ENCODE data around the gene MYL6B.

Gene MYL6B

DNA sequence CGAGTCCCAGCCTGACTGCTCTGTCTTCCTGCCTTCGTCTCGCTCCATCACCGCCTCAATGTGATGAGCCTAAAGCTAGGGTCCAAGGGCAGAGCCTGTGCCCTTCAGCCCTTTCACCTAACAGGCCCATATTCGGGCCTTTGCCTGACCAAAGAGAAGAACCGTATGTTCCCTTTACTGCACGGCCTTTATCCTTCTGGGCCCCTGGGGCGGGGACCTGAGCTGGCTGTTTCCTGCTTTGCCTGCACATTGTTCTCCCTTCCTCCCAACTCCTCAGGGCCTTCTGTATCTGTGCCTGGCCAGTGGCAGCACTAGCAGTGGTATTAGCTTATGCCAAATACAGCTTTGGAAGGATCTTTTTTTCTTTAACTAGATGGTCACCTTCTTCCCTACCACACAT is 8.5 kb upstream of the MYL6B start:
- DNase-seq (ENCODE audit: insufficient read length, low spot score), result no peak
- TF ChIP-seq, protein P1, sequence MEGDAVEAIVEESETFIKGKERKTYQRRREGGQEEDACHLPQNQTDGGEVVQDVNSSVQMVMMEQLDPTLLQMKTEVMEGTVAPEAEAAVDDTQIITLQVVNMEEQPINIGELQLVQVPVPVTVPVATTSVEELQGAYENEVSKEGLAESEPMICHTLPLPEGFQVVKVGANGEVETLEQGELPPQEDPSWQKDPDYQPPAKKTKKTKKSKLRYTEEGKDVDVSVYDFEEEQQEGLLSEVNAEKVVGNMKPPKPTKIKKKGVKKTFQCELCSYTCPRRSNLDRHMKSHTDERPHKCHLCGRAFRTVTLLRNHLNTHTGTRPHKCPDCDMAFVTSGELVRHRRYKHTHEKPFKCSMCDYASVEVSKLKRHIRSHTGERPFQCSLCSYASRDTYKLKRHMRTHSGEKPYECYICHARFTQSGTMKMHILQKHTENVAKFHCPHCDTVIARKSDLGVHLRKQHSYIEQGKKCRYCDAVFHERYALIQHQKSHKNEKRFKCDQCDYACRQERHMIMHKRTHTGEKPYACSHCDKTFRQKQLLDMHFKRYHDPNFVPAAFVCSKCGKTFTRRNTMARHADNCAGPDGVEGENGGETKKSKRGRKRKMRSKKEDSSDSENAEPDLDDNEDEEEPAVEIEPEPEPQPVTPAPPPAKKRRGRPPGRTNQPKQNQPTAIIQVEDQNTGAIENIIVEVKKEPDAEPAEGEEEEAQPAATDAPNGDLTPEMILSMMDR (IDR thresholded peaks at IDR 0.05; ENCODE audit: insufficient read depth, missing control alignments), result no peak
- no peak for FAIRE-seq

DNA sequence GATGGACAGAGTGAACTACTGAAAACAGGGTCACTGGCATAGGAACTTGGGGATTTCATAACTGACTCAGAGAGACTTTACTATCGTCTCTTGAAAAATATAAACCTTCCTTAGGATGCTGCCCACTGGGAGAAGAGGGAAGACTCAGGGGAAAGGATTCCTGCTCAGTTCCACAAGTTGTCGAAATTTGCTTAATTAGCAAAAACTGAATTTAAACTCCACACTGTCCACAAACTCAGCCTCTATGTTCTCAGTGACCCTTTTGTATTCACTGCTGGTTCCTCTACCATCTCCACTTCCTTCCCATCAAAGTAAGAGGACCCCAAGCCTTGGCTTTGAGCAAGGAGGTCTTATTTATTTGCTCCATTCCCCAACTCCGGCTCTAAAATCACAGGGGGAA is 7.2 kb upstream of the MYL6B start:
- FAIRE-seq (no peak), DNase-seq (ENCODE audit: insufficient read length, low spot score) (no peak)
- TF ChIP-seq, protein P1 (IDR thresholded peaks at IDR 0.05; ENCODE audit: insufficient read depth, missing control alignments), result no peak

DNA sequence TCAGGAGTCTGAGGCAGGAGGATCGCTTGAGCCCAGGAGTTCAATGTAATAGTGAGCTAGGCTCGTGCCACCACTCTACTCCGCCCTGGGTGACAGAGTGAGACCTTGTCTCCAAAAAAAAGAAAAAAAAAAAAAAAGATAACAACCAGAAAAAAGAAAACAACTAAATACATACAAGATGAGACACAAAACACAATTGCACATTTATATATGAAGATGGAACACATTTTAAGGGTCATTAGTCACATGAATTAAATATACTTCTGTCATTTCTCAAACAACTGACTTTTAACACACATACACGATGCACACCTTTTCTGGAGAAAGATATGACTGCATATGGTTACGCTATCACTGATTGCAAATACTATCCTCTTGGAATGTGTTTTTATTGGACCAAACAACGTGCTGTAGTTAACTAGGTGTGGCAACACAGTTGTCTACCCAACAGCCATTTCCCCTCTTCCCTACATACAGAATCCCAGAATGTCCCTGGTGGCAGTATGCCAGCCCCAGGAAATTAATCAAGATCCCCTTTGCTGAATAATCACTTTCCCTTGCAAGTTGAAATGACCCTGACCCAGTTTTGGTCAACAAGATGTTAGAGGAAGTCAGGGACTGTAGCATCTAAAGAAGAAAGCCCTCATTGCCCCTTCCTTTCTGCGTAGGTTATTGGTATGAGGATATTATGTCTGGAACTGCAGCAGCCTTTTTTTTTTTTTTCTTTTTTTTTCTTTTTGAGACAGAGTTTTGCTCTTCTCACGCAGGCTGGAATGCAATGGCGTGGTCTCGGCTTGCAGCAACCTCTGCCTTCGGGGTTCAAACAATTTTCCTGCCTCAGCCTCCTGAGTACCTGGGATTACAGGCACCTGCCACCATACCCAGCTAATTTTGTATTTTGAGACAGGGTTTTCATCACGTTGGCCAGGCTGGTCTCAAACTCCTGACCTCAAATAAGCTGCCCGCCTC is 5.6 kb upstream of the MYL6B start:
- DNase-seq (ENCODE audit: insufficient read length, low spot score) (no peak), FAIRE-seq (no peak)
- TF ChIP-seq, protein P1 (IDR thresholded peaks at IDR 0.05; ENCODE audit: insufficient read depth, missing control alignments), result no peak

DNA sequence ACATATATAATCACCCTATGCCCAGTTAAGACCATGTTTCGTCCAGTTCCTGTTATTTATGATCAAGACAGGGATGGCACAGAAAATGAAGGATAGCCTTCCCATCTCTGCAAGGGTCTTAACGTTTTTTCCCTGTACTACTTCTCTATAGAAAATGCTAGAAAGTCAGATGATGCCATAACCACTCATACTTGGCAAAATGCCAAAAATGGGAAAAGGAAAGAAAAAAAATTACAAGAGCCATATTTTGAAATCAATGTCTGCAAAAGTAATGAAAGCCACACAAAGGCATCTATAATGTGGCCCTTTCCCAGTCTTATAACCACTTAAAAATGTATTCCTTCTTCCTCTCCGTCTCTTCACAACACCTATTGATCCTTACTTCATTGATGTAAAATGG is 1.8 kb upstream of the MYL6B start:
- TF ChIP-seq, protein P1 (IDR thresholded peaks at IDR 0.05; ENCODE audit: insufficient read depth, missing control alignments), result no peak
- no peak for DNase-seq (ENCODE audit: insufficient read length, low spot score)
- FAIRE-seq, result no peak

DNA sequence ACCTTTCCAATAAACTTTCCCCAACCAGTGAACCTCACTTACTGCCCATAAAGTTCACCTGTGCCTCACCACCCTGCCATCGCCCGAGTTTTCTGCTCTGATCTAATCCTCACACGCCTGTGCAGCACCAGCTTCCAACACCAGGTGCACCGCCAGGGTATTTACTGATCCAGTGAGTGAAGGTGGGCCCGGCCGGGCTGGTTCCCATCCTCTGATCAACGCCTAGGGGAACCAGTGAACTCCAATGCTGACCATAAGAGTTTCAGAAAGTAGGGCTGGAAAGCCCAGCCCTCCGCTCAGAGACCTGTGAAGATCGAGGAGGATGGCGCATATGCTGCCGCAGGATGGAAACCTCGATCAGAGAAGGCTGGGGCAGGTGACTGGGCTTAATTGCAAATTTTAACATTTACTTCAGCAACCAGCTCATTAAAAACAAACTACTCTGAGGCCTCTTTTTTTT is 685 bp upstream of the MYL6B start:
- DNase-seq (ENCODE audit: insufficient read length, low spot score) (no peak), FAIRE-seq (no peak)
- TF ChIP-seq, protein P1 (IDR thresholded peaks at IDR 0.05; ENCODE audit: insufficient read depth, missing control alignments), result no peak

DNA sequence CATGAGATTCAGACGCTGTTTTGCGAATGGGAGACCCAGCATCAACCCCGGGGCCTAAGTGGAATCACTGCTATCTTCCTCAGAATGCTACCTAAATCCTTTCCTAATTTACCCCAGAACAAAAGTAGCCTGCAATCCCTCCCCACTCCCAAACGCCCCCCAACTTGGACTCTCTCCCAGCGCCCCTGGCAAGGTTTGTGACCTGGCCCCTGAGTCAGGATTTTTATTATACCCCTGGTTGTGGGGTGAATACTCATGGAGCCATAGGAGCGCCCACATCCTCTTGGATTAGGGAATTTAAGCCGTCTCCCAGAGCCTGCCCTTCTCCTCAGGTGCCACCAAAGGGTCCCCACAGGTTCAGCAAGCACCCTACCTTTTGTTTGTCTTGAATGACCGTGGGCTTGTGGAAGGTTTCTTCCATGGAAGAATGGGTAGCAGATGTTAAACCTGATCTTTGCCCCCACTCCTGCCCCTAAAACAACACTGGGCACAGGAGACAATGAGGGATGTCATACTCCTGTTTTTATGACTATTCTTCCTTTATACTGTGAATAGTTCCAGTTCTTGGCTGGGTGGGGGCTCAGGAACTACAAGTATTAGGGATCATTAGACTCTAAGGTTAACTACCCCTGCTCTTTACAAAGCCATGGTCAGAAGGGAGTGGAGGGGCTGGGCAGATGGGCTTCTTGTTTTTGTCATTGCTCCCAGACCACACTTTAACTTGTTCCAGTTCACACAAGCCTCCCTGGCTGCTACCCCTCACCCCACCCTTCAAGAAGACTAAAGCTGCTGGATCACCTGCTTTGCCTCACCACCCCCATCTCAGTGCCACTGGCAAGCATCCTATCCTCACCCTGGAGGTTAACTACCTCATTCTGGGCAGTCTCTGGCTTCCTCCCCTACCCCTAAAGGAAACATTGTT is 630 bp downstream of the MYL6B start:
- FAIRE-seq (no peak), DNase-seq (ENCODE audit: insufficient read length, low spot score) (no peak)
- TF ChIP-seq, protein P1 (IDR thresholded peaks at IDR 0.05; ENCODE audit: insufficient read depth, missing control alignments), result no peak

All from D721Med (cell line).